ENCODE data around the gene TBKBP1. TPM values are rescaled to one million over a fixed set of nuclear protein-coding genes. Genes with fewer than 3 reads are reported as not detected.

TBKBP1 gene
- total RNA-seq, 2 experiments from 2014 or later = 2.4 to 3.0 TPM

DNA sequence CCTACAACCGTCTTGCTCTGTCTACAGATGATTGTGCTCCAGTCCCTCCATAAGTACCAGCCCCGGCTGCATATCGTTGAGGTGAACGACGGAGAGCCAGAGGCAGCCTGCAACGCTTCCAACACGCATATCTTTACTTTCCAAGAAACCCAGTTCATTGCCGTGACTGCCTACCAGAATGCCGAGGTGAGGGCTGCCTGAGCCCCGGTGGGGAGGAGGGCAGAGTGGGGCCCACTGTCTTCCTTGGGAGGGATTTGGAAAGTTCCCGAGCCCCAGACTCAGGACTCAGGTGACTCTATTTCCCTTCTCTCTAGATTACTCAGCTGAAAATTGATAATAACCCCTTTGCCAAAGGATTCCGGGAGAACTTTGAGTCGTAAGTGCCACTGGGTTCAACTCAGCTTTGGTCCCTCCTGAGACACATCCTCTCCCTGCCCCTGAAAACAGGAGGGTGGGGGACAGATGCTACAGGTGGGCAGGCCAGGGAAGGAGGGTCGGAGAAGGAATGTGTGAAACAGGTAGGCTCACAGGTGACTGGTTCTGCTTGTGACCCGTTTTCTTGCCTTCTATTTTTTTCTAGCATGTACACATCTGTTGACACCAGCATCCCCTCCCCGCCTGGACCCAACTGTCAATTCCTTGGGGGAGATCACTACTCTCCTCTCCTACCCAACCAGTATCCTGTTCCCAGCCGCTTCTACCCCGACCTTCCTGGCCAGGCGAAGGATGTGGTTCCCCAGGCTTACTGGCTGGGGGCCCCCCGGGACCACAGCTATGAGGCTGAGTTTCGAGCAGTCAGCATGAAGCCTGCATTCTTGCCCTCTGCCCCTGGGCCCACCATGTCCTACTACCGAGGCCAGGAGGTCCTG is 50.4 kb downstream of the TBKBP1 start:
- Histone ChIP-seq H3K36me3 (ENCODE audit: insufficient read depth, low read length) (peaks cover 27% of the 10 kb centered on the region), H3K27ac (ENCODE audit: low read depth in 1 of 2, low read length in 2 of 2) (no peak overlapping the region), H3K27me3 (ENCODE audit: control insufficient read depth in 1 of 2, insufficient read depth in 2 of 2, low read length in 2 of 2) (no peaks in the 10 kb centered on the region), H3K4me1 (ENCODE audit: insufficient read depth, low read length) (peaks cover 40% of the 10 kb centered on the region), H3K4me3 (ENCODE audit: low read length) (no peak overlapping the region), H3K9me3 (ENCODE audit: control insufficient read depth in 1 of 2, insufficient read depth in 1 of 2, low read length in 2 of 2) (no peaks in the 10 kb centered on the region)
- DNase-seq = no peak
- TF ChIP-seq, protein P1, sequence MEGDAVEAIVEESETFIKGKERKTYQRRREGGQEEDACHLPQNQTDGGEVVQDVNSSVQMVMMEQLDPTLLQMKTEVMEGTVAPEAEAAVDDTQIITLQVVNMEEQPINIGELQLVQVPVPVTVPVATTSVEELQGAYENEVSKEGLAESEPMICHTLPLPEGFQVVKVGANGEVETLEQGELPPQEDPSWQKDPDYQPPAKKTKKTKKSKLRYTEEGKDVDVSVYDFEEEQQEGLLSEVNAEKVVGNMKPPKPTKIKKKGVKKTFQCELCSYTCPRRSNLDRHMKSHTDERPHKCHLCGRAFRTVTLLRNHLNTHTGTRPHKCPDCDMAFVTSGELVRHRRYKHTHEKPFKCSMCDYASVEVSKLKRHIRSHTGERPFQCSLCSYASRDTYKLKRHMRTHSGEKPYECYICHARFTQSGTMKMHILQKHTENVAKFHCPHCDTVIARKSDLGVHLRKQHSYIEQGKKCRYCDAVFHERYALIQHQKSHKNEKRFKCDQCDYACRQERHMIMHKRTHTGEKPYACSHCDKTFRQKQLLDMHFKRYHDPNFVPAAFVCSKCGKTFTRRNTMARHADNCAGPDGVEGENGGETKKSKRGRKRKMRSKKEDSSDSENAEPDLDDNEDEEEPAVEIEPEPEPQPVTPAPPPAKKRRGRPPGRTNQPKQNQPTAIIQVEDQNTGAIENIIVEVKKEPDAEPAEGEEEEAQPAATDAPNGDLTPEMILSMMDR (IDR thresholded peaks at IDR 0.05) = no peak
- no peak overlapping the region for H3K27ac Mint-ChIP-seq
- intact Hi-C loops (cut with DNase I, micrococcal nuclease) = no loop called here
- H3K4me3 Mint-ChIP-seq = no peak overlapping the region
- ChIA-PET POLR2A (no interaction called here), CTCF (interaction anchor here (4.0 kb wide), 1 partner anchor 12 kb away, joined by 19 read pairs; the partner anchor contains the start of gene TBX21)
- no peaks in the 10 kb centered on the region for H3K36me3 Mint-ChIP-seq (ENCODE audit: low read depth)
- H3K27me3 Mint-ChIP-seq = peaks cover 4% of the 10 kb centered on the region
- no peaks in the 10 kb centered on the region for H3K9me3 Mint-ChIP-seq
- peaks cover 12% of the 10 kb centered on the region for H3K4me1 Mint-ChIP-seq (ENCODE audit: low read depth)
- no peak for ATAC-seq (ENCODE audit: poor library complexity)

DNA sequence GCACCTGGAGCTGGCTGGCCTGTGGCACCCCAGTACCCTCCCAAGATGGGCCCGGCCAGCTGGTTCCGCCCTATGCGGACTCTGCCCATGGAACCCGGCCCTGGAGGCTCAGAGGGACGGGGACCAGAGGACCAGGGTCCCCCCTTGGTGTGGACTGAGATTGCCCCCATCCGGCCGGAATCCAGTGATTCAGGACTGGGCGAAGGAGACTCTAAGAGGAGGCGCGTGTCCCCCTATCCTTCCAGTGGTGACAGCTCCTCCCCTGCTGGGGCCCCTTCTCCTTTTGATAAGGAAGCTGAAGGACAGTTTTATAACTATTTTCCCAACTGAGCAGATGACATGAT is 51.0 kb downstream of the TBKBP1 start:
- ChIA-PET POLR2A (no interaction called here), CTCF (interaction anchor here (1.2 kb wide), 1 partner anchor 12 kb away, joined by 3 read pairs; the partner anchor contains the start of gene TBX21)
- H3K9me3 ChIP-seq (ENCODE audit: control insufficient read depth in 1 of 2, insufficient read depth in 1 of 2, low read length in 2 of 2) = no peaks in the 10 kb centered on the region
- TF ChIP-seq, protein P1 (IDR thresholded peaks at IDR 0.05) = no peak
- DNase-seq = no peak
- peaks cover 36% of the 10 kb centered on the region for H3K4me1 ChIP-seq (ENCODE audit: insufficient read depth, low read length)
- no peaks in the 10 kb centered on the region for H3K27me3 ChIP-seq (ENCODE audit: control insufficient read depth in 1 of 2, insufficient read depth in 2 of 2, low read length in 2 of 2)
- peaks cover 27% of the 10 kb centered on the region for H3K36me3 ChIP-seq (ENCODE audit: insufficient read depth, low read length)
- H3K4me3 ChIP-seq (ENCODE audit: low read length) = no peak overlapping the region
- H3K27ac ChIP-seq (ENCODE audit: low read depth in 1 of 2, low read length in 2 of 2) = no peak overlapping the region
- no peak for ATAC-seq (ENCODE audit: poor library complexity)
- Mint-ChIP-seq H3K4me1 (ENCODE audit: low read depth) (peaks cover 12% of the 10 kb centered on the region), H3K4me3 (no peak overlapping the region), H3K9me3 (no peaks in the 10 kb centered on the region), H3K36me3 (ENCODE audit: low read depth) (no peaks in the 10 kb centered on the region), H3K27me3 (peaks cover 4% of the 10 kb centered on the region), H3K27ac (no peak overlapping the region)
- intact Hi-C loops (cut with DNase I, micrococcal nuclease) = no loop called here

DNA sequence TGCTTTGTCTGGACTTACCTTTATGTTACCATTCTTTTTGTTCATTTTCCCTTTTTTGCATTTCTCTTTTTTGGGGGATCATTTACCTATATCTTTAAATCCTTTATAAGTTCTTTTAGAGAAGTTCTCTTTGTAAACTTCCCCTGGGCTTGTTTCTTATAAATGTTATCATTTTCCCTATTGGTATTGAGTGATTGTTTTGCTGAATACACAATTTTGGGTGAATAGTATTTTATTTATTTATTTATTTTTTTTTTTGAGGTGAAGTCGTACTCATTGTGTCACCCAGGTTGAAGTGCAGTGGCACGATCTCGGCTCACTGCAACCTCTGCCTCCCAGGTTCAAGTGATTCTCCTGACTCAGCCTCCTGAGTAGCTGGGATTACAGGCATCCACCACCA is 57.5 kb downstream of the TBKBP1 start:
- TF ChIP-seq, protein P1 (IDR thresholded peaks at IDR 0.05) = no peak
- H3K27me3 Mint-ChIP-seq = peaks cover 19% of the 10 kb centered on the region
- H3K36me3 Mint-ChIP-seq (ENCODE audit: low read depth) = no peaks in the 10 kb centered on the region
- no peak for DNase-seq
- Histone ChIP-seq H3K27ac (ENCODE audit: low read depth in 1 of 2, low read length in 2 of 2) (no peak overlapping the region), H3K9me3 (ENCODE audit: control insufficient read depth in 1 of 2, insufficient read depth in 1 of 2, low read length in 2 of 2) (no peaks in the 10 kb centered on the region), H3K27me3 (ENCODE audit: control insufficient read depth in 1 of 2, insufficient read depth in 2 of 2, low read length in 2 of 2) (no peaks in the 10 kb centered on the region), H3K4me3 (ENCODE audit: low read length) (no peak overlapping the region), H3K4me1 (ENCODE audit: insufficient read depth, low read length) (no peaks in the 10 kb centered on the region), H3K36me3 (ENCODE audit: insufficient read depth, low read length) (no peaks in the 10 kb centered on the region)
- intact Hi-C loops (cut with DNase I, micrococcal nuclease) = no loop called here
- no peak overlapping the region for H3K4me3 Mint-ChIP-seq
- ChIA-PET CTCF (no interaction called here), POLR2A (interaction anchor here (0.6 kb wide), 2 partner anchors 8 to 144 kb away, joined by 3 read pairs; no protein-coding TSS in a partner anchor)
- H3K9me3 Mint-ChIP-seq = no peaks in the 10 kb centered on the region
- H3K4me1 Mint-ChIP-seq (ENCODE audit: low read depth) = no peaks in the 10 kb centered on the region
- no peak overlapping the region for H3K27ac Mint-ChIP-seq
- no peak for ATAC-seq (ENCODE audit: poor library complexity)
